Measurements from ENCODE around the gene OMA1.
A peak's percentile ranks its signal among the peaks of the same experiment; 100 is the strongest.
"Not testable (repeated sequence)": the region's sequence is repeated elsewhere in the genome, so short reads cannot be mapped to it uniquely, and the experiment has no call there.

OMA1 gene

GRCh38 chr1:58573705-58574591 is 27.4 kb upstream of the OMA1 start:
- DNase-seq: peak; percentile 46

GRCh38 chr1:58573138-58573537 is 26.6 kb upstream of the OMA1 start:
- no peak for DNase-seq

- DNase-seq: no peak
Observed at GRCh38 chr1:58572690-58573089, 26.2 kb upstream of the OMA1 start.

GRCh38 chr1:58571616-58572015 is 25.1 kb upstream of the OMA1 start:
- no peak for DNase-seq

GRCh38 chr1:58570817-58571216 is 24.3 kb upstream of the OMA1 start:
- DNase-seq: no peak

- DNase-seq: no peak
Observed at GRCh38 chr1:58570094-58570493, 23.6 kb upstream of the OMA1 start.

- DNase-seq: no peak
Observed at GRCh38 chr1:58568911-58569310, 22.4 kb upstream of the OMA1 start.

GRCh38 chr1:58568271-58568860 is 21.8 kb upstream of the OMA1 start:
- no peak for DNase-seq

GRCh38 chr1:58566339-58566738 is 19.8 kb upstream of the OMA1 start:
- no peak for DNase-seq

GRCh38 chr1:58563715-58564114 is 17.2 kb upstream of the OMA1 start:
- not testable (repeated sequence) for DNase-seq

- DNase-seq: no peak
Observed at GRCh38 chr1:58561633-58562032, 15.1 kb upstream of the OMA1 start.

- DNase-seq: no peak
Observed at GRCh38 chr1:58555393-58555792, 8.9 kb upstream of the OMA1 start.

- no peak for DNase-seq
Observed at GRCh38 chr1:58551186-58552140, 4.9 kb upstream of the OMA1 start.

GRCh38 chr1:58549291-58549690 is 2.8 kb upstream of the OMA1 start:
- not testable (repeated sequence) for DNase-seq

- DNase-seq: no peak
Observed at GRCh38 chr1:58548371-58548770, 1.8 kb upstream of the OMA1 start.

GRCh38 chr1:58545591-58546519 is 671 bp downstream of the OMA1 start:
- DNase-seq: peak; percentile 82

GRCh38 chr1:58543260-58543659 is 3.3 kb downstream of the OMA1 start:
- no peak for DNase-seq

- no peak for DNase-seq
Observed at GRCh38 chr1:58539553-58539952, 7.0 kb downstream of the OMA1 start.

GRCh38 chr1:58538821-58539220 is 7.7 kb downstream of the OMA1 start:
- DNase-seq: no peak

- DNase-seq: not testable (repeated sequence)
Observed at GRCh38 chr1:58531842-58532241, 14.7 kb downstream of the OMA1 start.

- no peak for DNase-seq
Observed at GRCh38 chr1:58529284-58529683, 17.2 kb downstream of the OMA1 start.

- no peak for DNase-seq
Observed at GRCh38 chr1:58528518-58528917, 18.0 kb downstream of the OMA1 start.

Measured in central memory CD4-positive, alpha-beta T cell (primary cell).